PC-9 (cell line): ENCODE measurements around the gene OR51A7. TPM values are rescaled to one million over a fixed set of nuclear protein-coding genes. Genes with fewer than 3 reads are reported as not detected.

Experiments
- BruUV-seq: library from RNA; stranded (reverse); fragments of 400-500 nt; replicated peaks from 2 replicates; lab custom pipeline; 2021; lab: Mats Ljungman, UMichigan
- CTCF ChIA-PET: fragments of 300-600 bp; sonication (Branson Sonifier 250); formaldehyde crosslinking; loops from one replicate; lab custom pipeline; 2022; ENCODE audit warnings: antibody characterized with exemption; lab: Charles Lee
- POLR2A ChIA-PET: fragments of 300-600 bp; sonication (Branson Sonifier 250); formaldehyde crosslinking; loops from one replicate; lab custom pipeline; 2022; ENCODE audit warnings: antibody characterized with exemption; ENCODE audit not compliant: unreplicated experiment; lab: Charles Lee
- DNase-seq, 2 experiments: peaks; one replicate each; pipeline versions ENCODE4 v3.0.0 to v3.0.0-alpha.2; 2015 to 2022; ENCODE audit warnings: mixed read lengths in 1 of 2
- H2AFZ ChIP-seq: fragments of 200-600 bp; sonication (generic); 2 replicates; pipeline ENCODE4 v1.8.1; 2017; ENCODE audit warnings: antibody characterized with exemption
- H3F3A ChIP-seq: fragments of 200-600 bp; sonication (generic); 2 replicates; pipeline ENCODE4 v1.8.1; 2017; ENCODE audit warnings: antibody characterized with exemption, mild to moderate bottlenecking, low read depth; ENCODE audit not compliant: insufficient read depth
- H3K27ac ChIP-seq: fragments of 200-600 bp; sonication (generic); 2 replicates; pipeline ENCODE4 v1.6.1; 2016; ENCODE audit warnings: mixed run types
- H3K27me3 ChIP-seq: fragments of 200-600 bp; sonication (generic); 2 replicates; pipeline ENCODE4 v1.6.1; 2016; ENCODE audit warnings: low read depth, mixed run types; ENCODE audit not compliant: insufficient read depth
- H3K36me3 ChIP-seq: fragments of 200-600 bp; sonication (generic); 2 replicates; pipeline ENCODE4 v1.6.1; 2016; ENCODE audit warnings: low read depth, mixed run types
- H3K4me1 ChIP-seq: fragments of 200-600 bp; sonication (generic); replicated peaks from 2 replicates; pipeline ENCODE4 v1.6.1; 2016; ENCODE audit warnings: mixed run types; ENCODE audit not compliant: insufficient read depth
- H3K4me2 ChIP-seq: fragments of 200-600 bp; sonication (generic); 2 replicates; pipeline ENCODE4 v1.6.1; 2017; ENCODE audit warnings: mixed run types
- H3K4me3 ChIP-seq: fragments of 200-600 bp; sonication (generic); 2 replicates; pipeline ENCODE4 v1.6.1; 2016; ENCODE audit warnings: mixed run types
- H3K79me2 ChIP-seq: fragments of 200-600 bp; sonication (generic); 2 replicates; pipeline ENCODE4 v1.6.1; 2017; ENCODE audit warnings: low read depth, mixed run types
- H3K9me2 ChIP-seq: fragments of 200-600 bp; sonication (generic); 2 replicates; pipeline ENCODE4 v1.8.1; 2017; ENCODE audit warnings: mild to moderate bottlenecking; ENCODE audit not compliant: insufficient read depth
- H3K9me3 ChIP-seq: fragments of 200-600 bp; sonication (generic); 2 replicates; pipeline ENCODE4 v1.8.1; 2016; ENCODE audit warnings: low read depth; ENCODE audit not compliant: insufficient read depth
- H4K20me1 ChIP-seq: fragments of 200-600 bp; sonication (generic); 2 replicates; pipeline ENCODE4 v1.8.1; 2017; ENCODE audit not compliant: insufficient read depth
- EZH2 ChIP-seq: fragments of 200-600 bp; sonication (generic); IDR thresholded peaks from 2 replicates; pipeline ENCODE4 v1.8.0; 2017; ENCODE audit warnings: antibody characterized with exemption, low read depth
- intact Hi-C: fragments of 100-400 bp; cut with micrococcal nuclease; formaldehyde crosslinking; loops from one replicate; pipeline ENCODE4 v1.10.0; 2022; ENCODE audit not compliant: unreplicated experiment
- total RNA-seq: library from RNA; stranded (reverse); gene quantifications from 2 replicates; pipeline ENCODE4 v1.2.3, GENCODE V29; 2021
- TF ChIP-seq, protein P1 (sequence below): fragments of 200-600 bp; sonication (generic); conservative IDR thresholded peaks from 2 replicates; pipeline ENCODE4 v1.6.1; 2017; ENCODE audit warnings: mixed run types, antibody characterized with exemption, mild to moderate bottlenecking, moderate library complexity

OR51A7 gene
- total RNA-seq, 1 experiment from 2014 or later = not detected

GRCh38 chr11:4881860-4882500, 21.6 kb upstream of the OR51A7 start, which contains the start of gene OR51T1:
Gene OR51T1 (plus strand): TSS chr11:4881900. CDS start chr11:4881900, 0 bp downstream.
- Histone ChIP-seq H3F3A (no peaks in the 10 kb centered on the region), H3K27ac (no peak within 1 kb of the TSS), H3K79me2 (no peaks in the 10 kb centered on the region), H3K4me2 (no peak within 1 kb of the TSS), H3K4me1 (no peaks in the 10 kb centered on the region), H3K9me2 (no peaks in the 10 kb centered on the region), H4K20me1 (no peaks in the 10 kb centered on the region), H3K36me3 (no peaks in the 10 kb centered on the region), H2AFZ (no peak within 1 kb of the TSS), H3K4me3 (no peak within 1 kb of the TSS), H3K27me3 (no peaks in the 10 kb centered on the region), H3K9me3 (no peaks in the 10 kb centered on the region)
- TF ChIP-seq, protein P1, sequence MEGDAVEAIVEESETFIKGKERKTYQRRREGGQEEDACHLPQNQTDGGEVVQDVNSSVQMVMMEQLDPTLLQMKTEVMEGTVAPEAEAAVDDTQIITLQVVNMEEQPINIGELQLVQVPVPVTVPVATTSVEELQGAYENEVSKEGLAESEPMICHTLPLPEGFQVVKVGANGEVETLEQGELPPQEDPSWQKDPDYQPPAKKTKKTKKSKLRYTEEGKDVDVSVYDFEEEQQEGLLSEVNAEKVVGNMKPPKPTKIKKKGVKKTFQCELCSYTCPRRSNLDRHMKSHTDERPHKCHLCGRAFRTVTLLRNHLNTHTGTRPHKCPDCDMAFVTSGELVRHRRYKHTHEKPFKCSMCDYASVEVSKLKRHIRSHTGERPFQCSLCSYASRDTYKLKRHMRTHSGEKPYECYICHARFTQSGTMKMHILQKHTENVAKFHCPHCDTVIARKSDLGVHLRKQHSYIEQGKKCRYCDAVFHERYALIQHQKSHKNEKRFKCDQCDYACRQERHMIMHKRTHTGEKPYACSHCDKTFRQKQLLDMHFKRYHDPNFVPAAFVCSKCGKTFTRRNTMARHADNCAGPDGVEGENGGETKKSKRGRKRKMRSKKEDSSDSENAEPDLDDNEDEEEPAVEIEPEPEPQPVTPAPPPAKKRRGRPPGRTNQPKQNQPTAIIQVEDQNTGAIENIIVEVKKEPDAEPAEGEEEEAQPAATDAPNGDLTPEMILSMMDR = no peak
- no peak for TF ChIP-seq EZH2
- POLR2A ChIA-PET = no interaction called here
- intact Hi-C loops = no loop called here
- no TSS peak for BruUV-seq
- CTCF ChIA-PET = no interaction called here
- DNase-seq = no peak

GRCh38 chr11:4882543-4882942, 21.0 kb upstream of the OR51A7 start:
- no peaks in the 10 kb centered on the region for H3F3A ChIP-seq
- H3K27me3 ChIP-seq = no peaks in the 10 kb centered on the region
- TF ChIP-seq, protein P1 = no peak
- no peak for TF ChIP-seq EZH2
- no peaks in the 10 kb centered on the region for H3K36me3 ChIP-seq
- no peaks in the 10 kb centered on the region for H3K9me3 ChIP-seq
- H3K27ac ChIP-seq = no peak overlapping the region
- H4K20me1 ChIP-seq = no peaks in the 10 kb centered on the region
- no peaks in the 10 kb centered on the region for H3K79me2 ChIP-seq
- ChIA-PET CTCF (no interaction called here), POLR2A (no interaction called here)
- H2AFZ ChIP-seq = no peak overlapping the region
- DNase-seq = no peak
- H3K4me3 ChIP-seq = no peak overlapping the region
- H3K4me1 ChIP-seq = no peaks in the 10 kb centered on the region
- intact Hi-C loops = no loop called here
- H3K4me2 ChIP-seq = no peak overlapping the region
- H3K9me2 ChIP-seq = no peaks in the 10 kb centered on the region
- BruUV-seq = no TSS peak

DNA sequence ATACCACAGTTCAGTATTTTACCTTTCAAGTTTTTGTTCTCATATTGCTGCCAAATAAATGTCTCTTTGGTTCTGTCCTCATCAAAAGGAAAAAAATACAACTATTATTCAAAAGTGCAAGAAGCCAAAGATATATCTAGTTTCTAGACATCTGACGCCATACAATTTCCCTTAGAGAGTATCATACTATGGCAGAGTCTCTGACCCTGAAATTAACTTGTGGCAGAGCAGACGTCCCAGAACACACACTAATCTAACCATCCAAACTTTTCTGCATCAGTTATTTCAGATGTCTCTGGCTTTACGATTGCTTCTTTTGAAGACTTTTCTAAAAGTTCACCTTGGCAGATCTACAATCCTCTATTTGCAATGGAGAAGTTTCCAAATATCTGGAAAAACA, 19.2 kb upstream of the OR51A7 start:
- Histone ChIP-seq H3K4me2 (no peak overlapping the region), H3K9me2 (no peaks in the 10 kb centered on the region), H3K36me3 (no peaks in the 10 kb centered on the region), H2AFZ (no peak overlapping the region), H3F3A (no peaks in the 10 kb centered on the region), H3K79me2 (no peaks in the 10 kb centered on the region), H3K27ac (no peak overlapping the region), H3K27me3 (no peaks in the 10 kb centered on the region), H4K20me1 (no peaks in the 10 kb centered on the region), H3K9me3 (no peaks in the 10 kb centered on the region), H3K4me3 (no peak overlapping the region), H3K4me1 (no peaks in the 10 kb centered on the region)
- DNase-seq = no peak
- TF ChIP-seq, protein P1 = no peak
- no peak for TF ChIP-seq EZH2
- CTCF ChIA-PET = no interaction called here
- BruUV-seq = no TSS peak
- intact Hi-C loops = no loop called here
- POLR2A ChIA-PET = no interaction called here
